SK-N-SH treated with all-trans-retinoic acid at 6 μM for 48 hours (cell line): ENCODE results near the gene CD3D.

ENCODE experiments used
- OSR1 ChIP-seq: fragments of 250-450 bp; sonication (Bioruptor Pico); IDR thresholded peaks from 2 replicates; pipeline ENCODE4 v1.8.0; 2022; ENCODE audit warnings: moderate library complexity, mild to moderate bottlenecking, inconsistent platforms
- RARB ChIP-seq: fragments of 250-450 bp; sonication (Bioruptor Pico); IDR thresholded peaks from 2 replicates; pipeline ENCODE4 v1.8.0; 2021; ENCODE audit warnings: mild to moderate bottlenecking, moderate library complexity
- ZFP3 ChIP-seq: fragments of 250-450 bp; sonication (Bioruptor Pico); IDR thresholded peaks from 2 replicates; pipeline ENCODE4 v1.5.0; 2020; ENCODE audit warnings: mild to moderate bottlenecking, moderate library complexity
- ZNF70 ChIP-seq: fragments of 450-650 bp; formaldehyde crosslinking; IDR thresholded peaks from 2 replicates; pipeline ENCODE4 v1.5.0; 2020; ENCODE audit warnings: mild to moderate bottlenecking, moderate library complexity
- TF ChIP-seq, protein P1 (sequence below): fragments of 250-450 bp; sonication (Bioruptor Pico); IDR thresholded peaks from 2 replicates; pipeline ENCODE4 v1.8.0; 2021; ENCODE audit warnings: low read depth, mild to moderate bottlenecking, moderate library complexity, borderline replicate concordance

DNA sequence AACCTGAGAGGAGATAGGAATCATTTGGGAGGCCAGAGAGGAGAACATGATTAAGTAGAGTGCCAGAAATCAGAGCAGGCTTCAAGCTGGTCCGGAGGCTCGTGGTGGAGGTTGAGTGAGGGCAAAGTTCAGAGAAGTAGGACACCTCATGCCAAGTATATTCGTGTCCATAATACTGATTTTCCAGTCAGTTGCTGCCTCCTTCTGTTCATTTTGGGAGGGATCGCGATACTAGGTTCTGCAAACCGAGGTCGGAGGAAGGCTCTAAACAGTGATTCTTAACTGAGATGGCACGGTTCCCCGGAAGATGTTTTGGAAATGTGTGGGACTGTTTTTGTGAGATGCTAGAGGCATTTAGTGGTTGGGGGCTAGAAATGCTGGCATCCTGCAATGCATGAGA lies 51.6 kb downstream of the CD3D start:
- TF ChIP-seq ZFP3 (CRISPR knock-in tag) (no peak), ZNF70 (CRISPR knock-in tag) (no peak), RARB (CRISPR knock-in tag) (no peak), OSR1 (CRISPR knock-in tag) (no peak)
- TF ChIP-seq, protein P1, sequence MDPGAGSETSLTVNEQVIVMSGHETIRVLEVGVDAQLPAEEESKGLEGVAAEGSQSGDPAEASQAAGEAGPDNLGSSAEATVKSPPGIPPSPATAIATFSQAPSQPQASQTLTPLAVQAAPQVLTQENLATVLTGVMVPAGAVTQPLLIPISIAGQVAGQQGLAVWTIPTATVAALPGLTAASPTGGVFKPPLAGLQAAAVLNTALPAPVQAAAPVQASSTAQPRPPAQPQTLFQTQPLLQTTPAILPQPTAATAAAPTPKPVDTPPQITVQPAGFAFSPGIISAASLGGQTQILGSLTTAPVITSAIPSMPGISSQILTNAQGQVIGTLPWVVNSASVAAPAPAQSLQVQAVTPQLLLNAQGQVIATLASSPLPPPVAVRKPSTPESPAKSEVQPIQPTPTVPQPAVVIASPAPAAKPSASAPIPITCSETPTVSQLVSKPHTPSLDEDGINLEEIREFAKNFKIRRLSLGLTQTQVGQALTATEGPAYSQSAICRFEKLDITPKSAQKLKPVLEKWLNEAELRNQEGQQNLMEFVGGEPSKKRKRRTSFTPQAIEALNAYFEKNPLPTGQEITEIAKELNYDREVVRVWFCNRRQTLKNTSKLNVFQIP (CRISPR knock-in tag) = no peak
